Stimulated activated CD8-positive, alpha-beta memory T cell treated with anti-CD3 and anti-CD28 coated beads, Interleukin-7, amount 100 ng/mL, for 4 hours (primary cell): ENCODE data around the gene REST.
"Not testable (repeated sequence)": the region's sequence is repeated elsewhere in the genome, so short reads cannot be mapped to it uniquely, and the experiment has no call there.

Experiments used
- DNase-seq, 2 donors: peaks; one replicate each; pipeline ENCODE4 v3.0.0-alpha.2; 2020; ENCODE audit warnings: low read depth in 2 of 2

The REST gene

DNA sequence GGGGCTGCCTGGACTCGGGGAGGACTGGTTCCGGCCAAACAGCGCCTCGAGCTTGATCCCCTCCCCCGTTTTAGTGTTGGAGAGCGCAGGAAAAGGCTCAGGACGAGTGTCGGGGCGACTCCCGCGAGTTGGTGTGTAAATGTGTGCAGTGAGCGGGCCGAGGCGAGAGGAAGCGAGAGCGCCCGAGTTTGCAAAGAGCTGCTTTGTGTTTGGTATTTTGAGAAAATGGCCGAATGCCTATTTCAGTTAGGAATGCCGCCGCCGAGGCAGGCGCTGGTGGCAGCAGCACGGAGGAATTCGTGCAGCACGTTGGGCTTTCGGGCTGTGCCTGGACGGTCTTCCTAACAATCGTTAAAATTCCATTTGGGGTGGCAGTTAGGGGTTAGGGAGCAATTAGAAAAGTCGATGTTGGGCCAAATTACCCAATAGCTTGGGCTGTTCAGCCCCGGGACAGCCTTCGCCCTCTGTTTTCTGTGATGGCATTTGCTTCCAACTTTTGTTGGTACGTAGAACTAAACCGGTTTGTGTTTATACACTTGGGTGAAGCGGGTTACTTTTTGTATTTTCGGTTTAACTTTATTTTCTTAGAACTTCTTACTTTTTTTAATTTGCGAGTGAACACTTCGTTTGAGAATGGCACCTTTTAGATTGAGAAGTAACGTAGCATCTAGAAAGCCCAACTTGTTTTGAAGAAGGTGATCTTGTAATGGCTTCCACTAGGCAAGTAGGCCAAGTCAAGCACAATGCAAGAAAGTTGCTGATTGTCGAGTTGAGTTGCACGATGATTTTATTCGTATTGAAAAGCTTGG, 1.6 kb downstream of the REST start:
- DNase-seq, result peak in 1 of 2 donors; percentile 14

DNA sequence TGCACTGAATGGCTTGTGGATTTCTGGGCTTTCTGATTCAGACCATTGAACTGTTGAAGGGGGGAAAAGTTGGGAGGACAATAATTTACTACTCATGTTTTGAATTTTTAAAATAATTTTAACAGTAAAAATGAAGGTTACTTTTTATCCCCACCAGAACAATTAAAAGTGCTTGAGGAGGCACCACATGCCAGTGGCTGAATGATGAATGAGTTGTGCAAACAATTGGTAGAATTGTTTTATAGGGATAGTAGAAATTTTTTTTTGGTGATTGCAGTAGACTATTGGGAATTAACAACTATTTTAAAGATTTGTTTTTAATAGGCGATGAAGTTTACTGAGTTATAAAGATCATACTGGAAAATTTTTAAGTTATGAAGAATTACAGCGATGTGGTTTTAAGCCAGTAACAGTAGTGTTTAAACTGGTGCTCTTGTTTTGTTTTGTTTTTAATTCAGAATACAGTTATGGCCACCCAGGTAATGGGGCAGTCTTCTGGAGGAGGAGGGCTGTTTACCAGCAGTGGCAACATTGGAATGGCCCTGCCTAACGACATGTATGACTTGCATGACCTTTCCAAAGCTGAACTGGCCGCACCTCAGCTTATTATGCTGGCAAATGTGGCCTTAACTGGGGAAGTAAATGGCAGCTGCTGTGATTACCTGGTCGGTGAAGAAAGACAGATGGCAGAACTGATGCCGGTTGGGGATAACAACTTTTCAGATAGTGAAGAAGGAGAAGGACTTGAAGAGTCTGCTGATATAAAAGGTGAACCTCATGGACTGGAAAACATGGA, 2.7 kb downstream of the REST start:
- no peak for DNase-seq

DNA sequence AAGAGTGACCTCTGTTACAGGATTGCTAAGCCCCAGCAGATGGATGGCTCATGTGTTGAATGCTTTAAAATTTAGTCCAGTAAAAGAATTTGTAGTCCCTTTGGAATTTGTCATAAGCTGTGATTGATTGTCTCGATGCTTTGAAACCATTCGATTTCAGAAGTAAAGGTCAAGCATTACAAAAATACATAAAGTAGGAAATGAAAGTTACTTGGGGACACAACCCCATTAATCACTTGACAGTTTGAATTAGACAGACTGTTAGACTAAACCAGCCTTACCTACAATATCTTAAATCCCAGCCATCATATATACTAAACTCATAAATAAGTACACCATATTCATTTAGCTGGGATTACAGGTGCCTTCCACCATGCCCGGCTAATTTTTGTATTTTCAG, 6.6 kb downstream of the REST start:
- no peak for DNase-seq

DNA sequence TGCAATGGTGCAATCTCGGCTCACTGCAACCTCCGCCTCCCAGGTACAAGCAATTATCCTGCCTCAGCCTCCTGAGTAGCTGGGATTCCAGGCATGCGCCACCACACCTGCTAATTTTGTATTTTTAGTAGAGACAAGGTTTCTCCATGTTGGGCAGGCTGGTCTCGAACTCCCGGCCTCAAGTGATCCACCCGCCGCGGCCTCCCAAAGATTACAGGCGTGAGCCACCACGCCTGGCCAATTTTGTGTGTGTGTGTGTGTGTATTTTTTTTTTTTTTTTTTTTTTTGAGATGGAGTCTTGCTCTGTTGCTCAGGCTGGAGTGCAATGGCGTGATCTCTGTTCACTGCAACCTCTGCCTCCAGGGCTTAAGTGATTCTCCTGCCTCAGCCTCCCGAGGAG, 7.3 kb downstream of the REST start:
- not testable (repeated sequence) for DNase-seq

DNA sequence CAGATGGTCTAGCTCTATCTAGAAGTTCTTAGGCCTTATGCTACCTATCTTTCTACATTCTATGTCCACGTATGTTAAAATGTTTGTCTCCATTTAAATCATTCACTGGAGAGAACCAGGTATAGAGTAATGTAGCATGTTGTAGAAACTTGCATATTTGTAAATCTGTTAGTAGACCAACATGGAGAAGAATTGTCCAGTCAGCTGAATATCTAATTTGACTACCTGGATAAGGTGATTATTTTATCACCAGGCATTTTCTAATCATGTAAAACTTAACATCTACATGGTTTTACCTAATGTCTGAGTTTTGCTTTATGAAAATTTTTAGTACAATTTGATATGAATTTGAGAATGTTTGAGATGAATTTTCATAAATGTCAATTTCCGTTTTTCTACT, 19.5 kb downstream of the REST start:
- DNase-seq, result no peak

DNA sequence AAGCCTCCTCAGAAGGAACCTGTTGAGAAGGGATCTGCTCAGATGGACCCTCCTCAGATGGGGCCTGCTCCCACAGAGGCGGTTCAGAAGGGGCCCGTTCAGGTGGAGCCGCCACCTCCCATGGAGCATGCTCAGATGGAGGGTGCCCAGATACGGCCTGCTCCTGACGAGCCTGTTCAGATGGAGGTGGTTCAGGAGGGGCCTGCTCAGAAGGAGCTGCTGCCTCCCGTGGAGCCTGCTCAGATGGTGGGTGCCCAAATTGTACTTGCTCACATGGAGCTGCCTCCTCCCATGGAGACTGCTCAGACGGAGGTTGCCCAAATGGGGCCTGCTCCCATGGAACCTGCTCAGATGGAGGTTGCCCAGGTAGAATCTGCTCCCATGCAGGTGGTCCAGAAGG, 22.9 kb downstream of the REST start:
- no peak for DNase-seq

DNA sequence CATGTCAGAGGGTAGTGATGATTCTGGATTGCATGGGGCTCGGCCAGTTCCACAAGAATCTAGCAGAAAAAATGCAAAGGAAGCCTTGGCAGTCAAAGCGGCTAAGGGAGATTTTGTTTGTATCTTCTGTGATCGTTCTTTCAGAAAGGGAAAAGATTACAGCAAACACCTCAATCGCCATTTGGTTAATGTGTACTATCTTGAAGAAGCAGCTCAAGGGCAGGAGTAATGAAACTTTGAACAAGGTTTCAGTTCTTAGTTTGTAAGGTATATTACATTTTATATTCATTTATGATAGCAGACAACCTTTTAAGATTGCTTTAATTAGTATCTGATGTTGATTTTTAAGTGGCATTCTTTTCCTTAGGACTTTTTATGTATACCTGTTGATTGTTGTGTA, 24.2 kb downstream of the REST start:
- no peak for DNase-seq

DNA sequence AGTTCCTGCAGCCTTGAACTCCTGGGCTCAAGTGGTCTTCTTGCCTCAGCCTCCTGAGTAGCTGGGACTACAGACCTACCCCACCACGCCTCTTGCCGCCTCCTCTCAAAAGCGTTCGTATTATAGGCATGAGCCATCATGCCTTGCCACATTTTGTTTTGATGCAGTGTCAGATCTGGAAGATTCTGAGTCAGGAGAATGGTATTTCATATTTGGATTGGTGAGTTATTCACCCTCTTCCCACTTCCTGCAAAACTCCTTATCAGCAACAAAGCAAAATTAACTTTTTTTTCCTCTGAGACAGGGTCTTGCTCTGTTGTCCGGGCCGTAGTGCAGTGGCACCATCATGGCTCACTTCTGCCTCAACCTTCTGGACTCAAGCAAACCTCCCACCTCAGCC, 29.6 kb downstream of the REST start:
- DNase-seq, result no peak

DNA sequence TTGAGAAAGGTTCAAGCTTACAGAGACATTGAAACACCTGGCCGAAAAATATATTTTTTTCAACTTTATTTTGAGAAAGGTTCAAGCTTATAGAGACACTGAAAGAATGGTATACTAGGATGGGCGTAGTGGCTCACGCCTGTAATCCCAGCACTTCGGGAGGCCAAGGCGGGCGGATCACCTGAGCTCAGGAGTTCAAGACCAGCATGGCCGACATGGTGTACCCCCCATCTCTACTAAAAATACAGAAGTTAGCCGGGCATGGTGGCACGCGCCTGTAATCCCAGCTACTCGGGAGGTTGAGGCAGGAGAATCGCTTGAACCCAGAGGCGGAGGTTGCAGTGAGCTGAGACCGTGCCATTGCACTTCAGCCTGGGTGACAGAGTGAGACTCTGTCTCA, 32.1 kb downstream of the REST start:
- not testable (repeated sequence) for DNase-seq

DNA sequence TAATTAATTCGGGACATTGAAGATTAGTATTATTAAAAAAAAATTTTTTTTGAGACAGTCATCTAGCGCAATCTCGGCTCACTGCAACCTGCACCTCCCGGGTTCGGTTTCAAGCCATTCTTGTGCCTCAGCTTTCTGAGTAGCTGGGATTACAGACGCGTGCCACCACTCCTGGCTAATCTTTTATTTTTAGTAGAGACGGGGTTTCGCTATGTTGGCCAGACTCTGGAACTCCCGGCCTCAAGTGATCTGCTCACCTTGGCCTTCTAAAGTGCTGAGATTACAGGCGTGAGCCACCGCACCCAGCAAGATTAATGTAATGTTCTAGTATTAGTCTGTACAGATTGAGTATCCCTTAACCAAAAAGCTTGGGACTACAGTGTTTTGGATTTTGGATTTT, 32.7 kb downstream of the REST start:
- no peak for DNase-seq

DNA sequence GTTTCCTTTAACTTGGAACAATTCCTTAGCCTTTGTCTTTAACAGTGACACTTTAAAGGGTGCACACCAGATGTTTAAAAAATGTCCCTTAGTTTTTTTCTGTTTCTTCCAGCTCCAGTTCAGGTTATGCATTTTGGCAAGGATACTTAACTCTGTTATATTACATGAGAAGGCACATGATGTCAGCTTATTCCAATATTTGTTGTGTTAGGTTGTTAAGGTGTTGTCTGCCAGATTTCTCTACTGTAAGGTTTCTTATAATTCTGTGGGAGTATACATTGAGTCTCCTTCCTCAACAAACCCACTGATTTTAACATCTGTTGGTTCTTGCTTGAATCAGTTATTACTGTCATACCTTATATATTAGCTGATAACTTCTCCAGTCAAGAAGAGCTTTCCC, 33.3 kb downstream of the REST start:
- DNase-seq, result no peak

DNA sequence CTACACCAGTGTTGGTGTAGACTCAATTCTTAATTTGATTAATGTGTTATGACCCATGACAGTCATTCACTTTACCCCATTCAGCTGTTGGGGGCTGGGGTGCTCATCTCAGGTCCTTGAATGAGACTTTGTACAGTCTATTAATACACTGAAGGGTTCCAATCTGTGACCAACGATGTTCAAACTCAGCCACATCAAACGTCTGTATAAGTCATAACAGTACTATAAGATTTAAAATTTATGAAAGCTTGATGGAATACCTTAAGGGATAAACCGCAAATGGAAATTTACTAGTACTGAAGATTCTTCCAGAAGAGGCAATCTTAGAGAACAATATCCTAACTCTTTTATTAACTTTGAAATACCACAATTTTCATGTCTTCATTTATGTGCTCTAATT, 33.7 kb downstream of the REST start:
- no peak for DNase-seq

DNA sequence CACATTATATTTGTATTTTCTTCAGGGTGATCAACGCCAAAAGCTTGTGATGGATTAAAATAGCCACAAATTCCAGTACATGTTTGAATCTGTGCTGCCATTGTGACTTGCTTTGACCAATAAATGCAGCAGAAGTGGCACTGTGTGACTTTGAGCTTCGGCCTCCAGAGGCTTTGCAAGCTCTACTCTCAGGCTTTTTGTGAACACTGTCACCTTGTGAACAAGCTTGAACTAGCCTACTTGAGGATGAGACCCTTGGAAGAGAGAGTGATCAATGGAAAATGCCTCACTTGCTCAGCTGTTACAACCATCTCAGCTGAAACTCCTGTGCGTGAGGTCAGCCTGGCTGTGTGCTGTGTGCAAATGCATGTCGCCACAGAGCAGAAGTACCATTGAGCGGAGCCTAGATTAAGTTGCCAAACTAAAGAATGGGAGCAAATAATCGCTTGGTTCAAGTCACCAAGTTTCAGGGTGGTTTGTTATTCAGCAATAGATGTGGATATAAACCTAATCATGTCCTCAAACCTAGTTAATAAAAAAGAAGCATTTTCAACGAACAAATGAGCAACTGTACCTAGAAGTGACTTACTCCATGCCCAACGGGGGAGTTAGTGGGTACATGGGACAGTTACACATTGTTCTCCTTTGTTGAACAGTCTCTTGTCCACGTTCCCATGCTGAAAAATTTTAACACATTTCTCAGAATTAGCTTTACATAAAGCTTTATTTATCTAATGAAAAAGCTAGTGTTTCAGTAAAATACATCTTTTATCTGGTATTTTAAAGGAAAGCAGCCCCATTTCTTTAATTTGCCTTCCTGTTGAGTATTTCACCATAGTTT, 46.2 kb downstream of the REST start:
- DNase-seq, result no peak

DNA sequence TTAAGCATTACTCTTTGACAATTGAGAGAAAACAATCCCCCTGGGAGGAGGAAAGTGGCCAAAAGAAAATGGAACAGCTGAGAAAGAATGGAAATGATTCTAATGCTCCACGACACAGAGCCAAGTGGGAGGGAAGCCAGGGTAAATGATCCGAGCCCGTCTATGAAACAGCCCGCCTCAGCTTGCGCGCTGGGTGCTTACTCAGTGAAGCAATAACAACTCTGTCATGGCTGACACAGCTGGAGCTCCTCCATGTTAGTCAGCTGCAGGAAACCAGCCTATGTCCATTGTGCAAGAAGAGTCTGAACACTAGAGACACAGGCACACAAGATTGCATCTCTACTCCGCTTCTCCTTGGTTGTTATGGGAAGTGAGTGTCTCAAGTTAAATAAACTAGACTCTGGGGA, 50.4 kb downstream of the REST start:
- DNase-seq, result no peak

DNA sequence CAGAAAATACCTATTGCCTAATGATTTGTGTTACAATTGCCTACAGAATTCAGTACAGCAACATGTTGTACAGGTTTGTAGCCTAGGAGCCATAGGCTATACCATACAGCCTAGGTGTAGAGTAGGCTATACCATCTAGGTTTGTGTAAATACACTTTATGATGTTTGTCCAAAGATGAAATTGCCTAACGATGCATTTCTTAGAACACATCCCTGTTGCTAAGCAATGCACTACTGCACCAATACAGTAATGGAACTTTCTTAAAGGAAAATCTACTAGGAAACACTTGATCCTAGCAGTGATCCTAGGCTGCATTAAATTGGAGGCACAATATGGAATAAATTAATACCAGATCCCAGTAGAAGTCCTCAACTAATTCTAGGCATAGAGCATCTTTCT, 51.4 kb downstream of the REST start:
- no peak for DNase-seq

DNA sequence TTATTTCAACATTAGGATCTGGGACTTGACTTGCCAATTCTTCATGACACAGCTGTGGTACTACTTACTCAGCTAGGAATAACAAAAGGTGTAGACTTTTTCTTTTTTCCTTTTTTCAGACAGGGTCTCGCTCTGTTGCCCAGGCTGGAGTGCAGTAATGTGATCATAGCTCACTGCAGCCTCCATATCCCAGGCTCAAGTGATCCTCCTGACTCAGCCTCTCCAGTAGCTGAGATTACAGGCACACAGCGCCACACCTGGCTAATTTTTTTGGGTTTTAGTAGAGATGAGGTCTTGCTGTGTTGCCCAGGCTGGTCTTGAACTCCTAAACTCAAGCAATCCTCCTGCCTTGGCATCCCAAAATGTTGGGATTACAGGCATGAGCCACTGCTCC, 53.4 kb downstream of the REST start:
- no peak for DNase-seq

DNA sequence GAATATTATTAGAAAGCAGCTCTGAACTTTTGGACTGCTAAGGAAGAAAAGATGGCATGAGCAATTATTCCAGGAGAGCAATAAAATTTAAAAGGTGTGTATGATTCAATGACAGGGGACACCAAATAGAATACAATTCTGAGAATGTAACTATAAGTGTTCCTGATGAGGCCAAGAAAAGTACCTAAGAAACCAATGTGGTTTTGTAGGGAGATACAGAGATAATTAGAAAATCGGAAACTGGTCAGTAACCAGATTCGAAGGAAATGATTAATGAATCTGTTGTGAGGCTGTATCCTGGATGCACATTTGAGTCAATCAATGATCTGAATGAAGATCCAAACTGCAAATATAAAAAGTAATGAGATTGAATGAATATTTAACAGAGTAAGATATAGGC, 63.7 kb downstream of the REST start:
- DNase-seq, result no peak

DNA sequence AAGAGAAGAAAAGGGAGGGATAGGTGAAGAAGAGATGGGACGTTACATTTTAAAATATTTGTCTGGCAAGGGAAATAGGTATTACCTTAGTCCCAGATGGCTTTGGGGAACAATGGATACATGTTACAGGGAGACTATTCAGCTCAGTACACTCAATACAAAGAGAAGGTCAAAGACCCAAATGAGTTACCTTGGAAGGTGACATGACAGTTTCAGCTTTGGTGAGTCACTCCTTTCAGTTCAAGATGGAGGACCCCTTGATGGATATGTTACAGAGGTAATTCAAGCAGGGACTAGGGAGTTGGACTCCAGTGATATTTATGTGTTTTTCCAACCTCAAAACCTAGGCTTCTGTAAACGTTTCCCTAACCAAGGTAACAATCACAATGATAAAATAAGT, 64.7 kb downstream of the REST start:
- no peak for DNase-seq

DNA sequence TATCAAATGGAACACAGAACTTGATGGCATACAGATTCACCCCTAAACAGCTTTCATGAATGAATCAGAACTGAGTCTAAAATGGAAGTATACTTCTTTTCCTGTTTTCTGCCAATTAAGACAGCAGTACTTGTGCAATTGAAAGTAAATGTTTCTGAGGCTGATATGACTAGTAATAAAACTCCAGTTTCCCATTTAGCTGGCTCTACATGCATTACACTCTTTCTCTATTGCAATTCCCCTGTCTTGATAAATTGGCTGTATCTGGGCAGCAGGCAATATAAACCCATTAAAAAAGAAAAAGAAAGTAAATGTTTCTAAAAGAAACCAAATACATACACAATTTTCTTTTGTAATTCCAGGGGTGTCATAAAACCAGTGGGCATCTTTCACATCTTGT, 65.1 kb downstream of the REST start:
- no peak for DNase-seq

DNA sequence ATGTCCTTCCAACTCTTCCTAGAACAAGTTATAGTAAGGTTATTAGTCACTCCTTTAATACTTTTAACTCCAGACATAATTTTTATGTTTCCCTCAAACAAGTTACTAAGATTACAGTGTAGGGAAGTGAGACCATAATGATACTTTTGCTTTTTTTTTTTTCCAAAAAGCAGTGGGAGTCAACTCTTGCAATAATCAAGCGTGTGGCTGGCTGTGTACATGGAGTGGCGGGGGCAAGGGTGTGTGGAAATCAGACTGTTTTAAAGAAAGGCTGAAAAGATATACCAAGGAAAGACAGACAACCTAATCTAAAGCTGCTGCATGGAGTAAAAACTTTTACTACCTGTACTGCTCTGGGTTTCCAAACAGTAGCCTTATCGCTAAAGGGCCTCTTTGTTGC, 65.6 kb downstream of the REST start:
- no peak for DNase-seq

DNA sequence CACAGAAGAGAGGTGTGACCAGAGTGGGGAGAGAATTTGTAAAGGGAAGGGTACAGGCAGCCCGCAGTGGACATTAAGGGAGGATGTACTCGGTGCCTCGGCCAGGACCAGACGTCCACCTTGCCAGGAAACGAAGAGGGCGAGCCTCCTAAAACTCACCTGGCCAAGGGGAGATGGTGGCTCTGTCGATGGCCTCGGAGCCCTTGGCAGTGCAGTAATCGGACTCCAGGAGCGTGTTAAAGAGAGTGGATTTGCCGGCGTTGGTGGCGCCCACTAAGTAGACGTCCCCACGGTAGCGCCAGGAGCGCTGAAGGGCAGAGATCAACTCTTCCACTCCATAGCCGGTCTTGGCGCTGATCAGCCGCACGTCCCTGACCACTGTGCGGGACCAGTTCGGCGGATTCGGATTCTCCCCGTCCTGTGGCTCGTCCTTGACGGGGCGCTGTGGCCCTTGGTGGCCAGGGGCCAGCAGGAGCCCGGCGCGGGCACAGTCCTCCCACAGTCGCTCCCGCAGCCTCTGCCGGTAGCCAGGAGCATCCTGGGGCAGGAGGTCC, 68.7 kb downstream of the REST start:
- DNase-seq, result no peak

DNA sequence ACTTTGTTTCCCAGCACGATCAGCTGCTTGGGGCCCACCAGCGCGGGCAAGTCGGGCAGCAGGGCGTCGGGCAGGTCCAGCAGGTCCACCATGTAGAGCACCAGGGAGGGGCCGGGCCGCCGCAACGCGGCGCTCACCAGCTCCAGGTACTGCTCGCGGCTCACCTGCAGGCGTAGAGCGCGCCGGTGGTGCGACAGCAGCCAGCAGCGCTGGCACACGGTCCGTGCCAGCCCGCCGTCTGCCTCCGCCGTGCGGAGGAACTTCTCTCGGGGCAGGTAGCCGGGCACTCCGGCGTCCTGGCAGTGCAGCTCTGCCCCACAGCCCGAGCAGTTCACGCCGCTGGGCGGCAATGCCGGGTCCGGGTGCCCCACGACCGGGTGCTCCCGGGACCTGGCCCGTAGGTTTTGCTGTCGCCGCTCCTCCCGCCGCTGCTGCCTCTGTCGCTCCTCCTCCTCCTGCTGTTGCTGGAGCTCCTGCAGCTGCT, 69.2 kb downstream of the REST start:
- peak in 1 of 2 donors; percentile 40 for DNase-seq
